CD4-positive, alpha-beta T cell (primary cell): ENCODE data around the gene PSMD12. TPM values are rescaled to one million over a fixed set of nuclear protein-coding genes. Genes with fewer than 3 reads are reported as not detected.

Experiments used
- ATAC-seq: fragments of 200-7000 bp; cut with Tn5 transposase; one replicate; pipeline ENCODE4 v1.10.0; 2022; ENCODE audit warnings: mild to moderate bottlenecking; ENCODE audit not compliant: poor library complexity
- CTCF ChIA-PET: fragments of 350-600 bp; sonication (Branson Sonifier 250); formaldehyde crosslinking; loops from one replicate; lab custom pipeline; 2021; ENCODE audit warnings: antibody characterized with exemption, inconsistent platforms; lab: Charles Lee
- POLR2A ChIA-PET: fragments of 350-600 bp; sonication (Branson Sonifier 250); formaldehyde crosslinking; loops from one replicate; lab custom pipeline; 2021; ENCODE audit warnings: antibody characterized with exemption, inconsistent platforms; lab: Charles Lee
- DNase-seq, 14 experiments: peaks; one replicate each; pipeline ENCODE4 v3.0.0-alpha.2; 2013 to 2020; ENCODE audit warnings: mixed read lengths in 2 of 14
- H3K27ac ChIP-seq, 2 donors: one replicate each; pipeline versions ENCODE4 v1.5.1 to v1.7.0; 2013; ENCODE audit warnings: low read length in 2 of 2, low read depth in 1 of 2, mild to moderate bottlenecking in 1 of 2
- H3K27me3 ChIP-seq, 2 experiments: 1 replicate in 1 of 2; 2 replicates in 1 of 2; pipeline versions ENCODE4 v1.6.1 to v1.7.0; 2013; ENCODE audit warnings: low read length in 2 of 2, control low read depth in 1 of 2, mild to moderate bottlenecking in 1 of 2, moderate library complexity in 1 of 2; ENCODE audit not compliant: insufficient read depth in 2 of 2, control insufficient read depth in 1 of 2
- H3K36me3 ChIP-seq: one replicate; pipeline ENCODE4 v1.6.1; 2013; ENCODE audit warnings: low read length, control low read depth; ENCODE audit not compliant: insufficient read depth
- H3K4me1 ChIP-seq: one replicate; pipeline ENCODE4 v1.6.1; 2013; ENCODE audit warnings: low read length, control low read depth; ENCODE audit not compliant: insufficient read depth
- H3K4me3 ChIP-seq: one replicate; pipeline ENCODE4 v1.5.1; 2013; ENCODE audit warnings: mild to moderate bottlenecking, low read length, moderate library complexity
- H3K9me3 ChIP-seq, 2 experiments: 1 replicate in 1 of 2; 2 replicates in 1 of 2; pipeline versions ENCODE4 v1.6.1 to v1.7.0; 2013; ENCODE audit warnings: low read length in 2 of 2, mild to moderate bottlenecking in 2 of 2, control low read depth in 1 of 2, moderate library complexity in 1 of 2; ENCODE audit not compliant: control insufficient read depth in 1 of 2, insufficient read depth in 1 of 2
- H3K27ac Mint-ChIP-seq: one replicate; pipeline ENCODE4 v1.8.0; 2020; ENCODE audit warnings: mixed read lengths
- H3K27me3 Mint-ChIP-seq: one replicate; pipeline ENCODE4 v1.8.0; 2021; ENCODE audit warnings: mixed read lengths
- H3K36me3 Mint-ChIP-seq: one replicate; pipeline ENCODE4 v1.8.0; 2021; ENCODE audit warnings: low read depth, mixed read lengths
- H3K4me1 Mint-ChIP-seq: one replicate; pipeline ENCODE4 v1.8.0; 2021; ENCODE audit warnings: low read depth, mixed read lengths
- H3K4me3 Mint-ChIP-seq: one replicate; pipeline ENCODE4 v1.8.0; 2020; ENCODE audit warnings: mild to moderate bottlenecking, mixed read lengths
- H3K9me3 Mint-ChIP-seq: one replicate; pipeline ENCODE4 v1.8.0; 2020; ENCODE audit warnings: mixed read lengths
- CTCF ChIP-seq: fragments of 200-600 bp; IDR thresholded peaks from one replicate; pipeline ENCODE4 v1.8.0; 2022; ENCODE audit warnings: antibody characterized with exemption, mild to moderate bottlenecking
- intact Hi-C, 2 experiments: fragments of 100-400 bp; cut with DNase I in 1 of 2; cut with micrococcal nuclease in 1 of 2; formaldehyde crosslinking; loops; one replicate each; pipeline versions ENCODE4 v1.15.1 to v1.9.0; 2023 to 2025; cut with DNase I, micrococcal nuclease
- total RNA-seq, 174 experiments: library from RNA in 2 of 174; stranded (reverse) in 2 of 174; gene quantifications; one replicate each; pipeline ENCODE4 v1.2.3 and lab custom pipeline; 2021 to 2026

Gene PSMD12
- total RNA-seq, 2 experiments from 2014 or later, result 49.3 to 52.5 TPM

GRCh38 chr17:67379251-67379630 is 12.9 kb upstream of the PSMD12 start:
- Mint-ChIP-seq H3K27me3 (no peaks in the 10 kb centered on the region), H3K36me3 (peaks cover 53% of the 10 kb centered on the region), H3K9me3 (no peaks in the 10 kb centered on the region), H3K4me3 (peak overlapping the region; percentile 97), H3K4me1 (peaks cover 62% of the 10 kb centered on the region), H3K27ac (peak overlapping the region; percentile 86)
- Histone ChIP-seq H3K9me3 (no peaks in the 10 kb centered on the region), H3K27me3 (no peaks in the 10 kb centered on the region), H3K36me3 (peaks cover 16% of the 10 kb centered on the region), H3K27ac (peak overlapping the region; percentile 20 to 95), H3K4me1 (peaks cover 59% of the 10 kb centered on the region), H3K4me3 (peak overlapping the region; percentile 99)
- ChIA-PET CTCF (interaction anchor here (0.8 to 10.5 kb wide), 24 partner anchors 8 to 223 kb away, joined by 3 to 187 read pairs (median 8); partner anchors contain the start of gene PSMD12), POLR2A (interaction anchor here (1.0 to 6.8 kb wide), 17 partner anchors 11 to 338 kb away, joined by 3 to 129 read pairs (median 15); partner anchors contain the start of gene NOL11)
- DNase-seq (no peak), ATAC-seq (no peak)
- no peak for TF ChIP-seq CTCF
- intact Hi-C loops, result loop anchor here (1.0 to 10.0 kb wide), 6 partner anchors 20 to 656 kb away; partner anchors contain the start of genes BPTF (in 1 of the 2) and KPNA2 (in 1 of the 2)

- peaks cover 16% of the 10 kb centered on the region for H3K36me3 ChIP-seq
- peaks cover 59% of the 10 kb centered on the region for H3K4me1 ChIP-seq
- TF ChIP-seq CTCF, result peak; percentile 20
- H3K9me3 Mint-ChIP-seq, result no peaks in the 10 kb centered on the region
- intact Hi-C loops, result loop anchor here (1.0 to 10.0 kb wide), 7 partner anchors 8 to 656 kb away; partner anchors contain the start of genes BPTF (in 1 of the 2) and KPNA2 (in 1 of the 2)
- peak overlapping the region; percentile 64 to 95 for H3K27ac ChIP-seq
- peak; percentile 26 for ATAC-seq
- H3K9me3 ChIP-seq, result no peaks in the 10 kb centered on the region
- H3K27me3 ChIP-seq, result no peaks in the 10 kb centered on the region
- H3K27me3 Mint-ChIP-seq, result no peaks in the 10 kb centered on the region
- H3K27ac Mint-ChIP-seq, result peak overlapping the region; percentile 86
- H3K36me3 Mint-ChIP-seq, result peaks cover 48% of the 10 kb centered on the region
- POLR2A ChIA-PET, result interaction anchor here (0.6 to 6.8 kb wide), 26 partner anchors 11 to 339 kb away, joined by 3 to 129 read pairs (median 10); partner anchors contain the start of genes HELZ, NOL11 and PSMD12
- peak overlapping the region; percentile 99 for H3K4me3 ChIP-seq
- peak; percentile 72 to 92 (median 78) for DNase-seq
- peak overlapping the region; percentile 97 for H3K4me3 Mint-ChIP-seq
- H3K4me1 Mint-ChIP-seq, result peaks cover 57% of the 10 kb centered on the region
- CTCF ChIA-PET, result interaction anchor here (0.6 to 10.5 kb wide), 30 partner anchors 8 to 280 kb away, joined by 3 to 187 read pairs (median 6); partner anchors contain the start of gene PSMD12
These were observed 12.3 kb upstream of the PSMD12 start for GRCh38 chr17:67378454-67379250.
